ENCODE measurements around the gene LRP5.

LRP5 gene

DNA sequence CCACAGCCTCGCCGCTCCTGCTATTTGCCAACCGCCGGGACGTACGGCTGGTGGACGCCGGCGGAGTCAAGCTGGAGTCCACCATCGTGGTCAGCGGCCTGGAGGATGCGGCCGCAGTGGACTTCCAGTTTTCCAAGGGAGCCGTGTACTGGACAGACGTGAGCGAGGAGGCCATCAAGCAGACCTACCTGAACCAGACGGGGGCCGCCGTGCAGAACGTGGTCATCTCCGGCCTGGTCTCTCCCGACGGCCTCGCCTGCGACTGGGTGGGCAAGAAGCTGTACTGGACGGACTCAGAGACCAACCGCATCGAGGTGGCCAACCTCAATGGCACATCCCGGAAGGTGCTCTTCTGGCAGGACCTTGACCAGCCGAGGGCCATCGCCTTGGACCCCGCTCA, 35.5 kb downstream of the LRP5 start:
- FAIRE-seq = no peak

DNA sequence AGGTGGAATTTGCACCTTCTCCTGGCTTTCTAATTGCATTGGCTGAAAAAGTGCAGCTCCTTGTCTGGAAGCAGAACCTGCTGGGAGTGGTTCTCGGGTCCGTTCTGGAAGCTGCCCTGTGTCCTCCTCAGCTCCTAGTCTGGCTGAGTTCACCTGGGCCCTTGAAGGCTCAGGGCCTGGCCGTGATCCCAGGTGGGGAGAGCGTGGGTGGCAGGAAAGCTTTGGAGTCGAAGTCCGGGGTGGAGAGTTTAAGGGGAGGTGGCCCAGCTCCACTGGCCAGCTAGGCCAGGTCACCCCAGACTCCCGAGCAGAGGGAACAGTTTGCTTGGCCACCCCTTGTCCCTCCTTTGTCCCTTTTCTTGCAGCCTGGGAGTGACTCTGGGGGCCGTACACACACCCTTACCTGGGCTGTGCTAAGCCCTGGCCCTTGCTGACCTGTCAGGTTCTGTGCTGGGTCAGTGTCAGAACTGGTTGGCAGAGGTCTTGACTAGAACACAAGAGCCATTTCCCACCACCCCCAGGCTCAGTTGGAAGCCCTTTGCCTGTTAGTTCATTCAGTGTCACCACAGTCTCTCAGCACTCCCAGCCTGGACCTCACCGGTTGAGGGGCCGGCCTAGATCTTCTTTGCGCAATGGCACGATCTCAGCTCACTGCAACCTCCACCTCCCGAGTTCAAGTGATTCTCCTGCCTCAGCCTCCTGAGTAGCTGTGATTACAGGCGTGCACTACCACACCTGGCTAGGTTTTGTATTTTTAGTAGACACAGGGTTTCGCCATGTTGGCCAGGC, 37.3 kb downstream of the LRP5 start:
- FAIRE-seq = no peak

DNA sequence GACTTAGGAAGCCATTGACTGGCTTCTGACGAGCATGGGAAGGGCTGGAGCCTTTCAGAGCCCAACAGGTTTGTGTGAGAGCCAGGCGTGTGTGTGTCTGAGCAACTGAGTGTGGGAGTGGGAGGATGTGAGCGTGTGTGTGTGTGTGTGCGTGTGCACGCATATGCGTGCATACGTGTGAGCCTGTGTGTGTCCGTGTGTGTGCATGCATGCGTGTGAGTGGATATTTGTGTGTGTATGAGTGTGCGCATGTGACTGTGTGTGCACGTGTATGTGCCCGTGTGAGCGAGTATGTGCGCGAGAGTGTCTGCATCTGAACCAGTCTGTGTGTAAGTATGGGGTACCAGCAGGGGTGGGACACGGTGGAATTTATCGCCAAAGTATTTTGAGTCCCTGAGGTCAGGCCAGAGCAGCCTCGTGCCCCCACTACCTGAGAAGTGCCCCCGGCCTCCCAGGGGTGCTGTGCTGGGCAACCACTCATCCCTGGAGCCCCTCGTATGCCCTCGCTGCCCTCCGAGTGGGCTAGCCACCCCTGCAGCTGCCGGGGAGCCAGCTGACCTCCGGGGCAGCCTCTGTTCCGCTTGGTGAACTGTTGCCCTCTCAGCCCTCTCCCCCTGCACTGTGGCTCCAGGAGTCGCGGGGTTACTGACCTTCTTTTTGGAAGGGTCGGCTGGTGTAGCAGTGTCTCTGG, 38.5 kb downstream of the LRP5 start:
- no peak for FAIRE-seq

DNA sequence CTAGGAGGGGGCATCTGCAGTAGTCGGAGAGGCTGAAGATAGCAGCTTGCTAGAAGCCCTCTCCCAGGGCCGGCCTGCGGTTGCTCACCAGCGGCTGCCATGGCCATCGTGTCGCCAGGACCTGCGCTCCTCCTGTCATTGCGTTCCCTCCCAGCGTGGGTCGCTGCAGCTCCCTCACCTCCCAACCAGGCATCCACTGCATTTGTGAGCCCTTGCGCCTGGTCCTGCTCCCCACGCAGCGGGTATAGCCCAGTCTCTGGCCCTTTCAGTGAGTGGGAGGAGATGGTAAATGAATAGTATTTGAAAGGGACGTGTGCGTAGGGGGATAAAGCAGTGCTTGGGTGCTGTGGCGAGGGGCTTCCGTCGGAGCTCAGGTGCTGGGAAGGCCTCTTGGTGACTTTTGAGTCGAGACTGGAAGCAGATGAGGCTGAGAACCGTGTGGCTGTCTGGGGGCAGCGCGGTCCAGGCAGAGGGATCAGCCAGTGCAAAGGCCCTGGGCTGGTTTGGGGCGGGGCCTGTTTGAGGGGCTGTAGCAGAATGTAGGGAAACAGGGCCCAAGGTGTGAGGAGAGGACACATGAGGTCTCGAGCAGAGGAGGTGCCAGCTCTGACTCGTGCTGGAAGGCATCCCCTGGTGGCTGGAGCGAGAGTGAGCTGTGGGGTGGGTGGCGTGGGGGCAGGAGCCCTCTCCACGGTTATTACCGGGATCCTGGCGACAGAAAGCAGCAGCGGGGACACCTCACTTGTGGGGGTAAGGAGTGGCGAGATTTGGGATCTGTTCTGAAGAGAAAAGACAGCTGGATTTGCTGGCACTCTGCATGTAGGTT, 39.3 kb downstream of the LRP5 start:
- FAIRE-seq = no peak

DNA sequence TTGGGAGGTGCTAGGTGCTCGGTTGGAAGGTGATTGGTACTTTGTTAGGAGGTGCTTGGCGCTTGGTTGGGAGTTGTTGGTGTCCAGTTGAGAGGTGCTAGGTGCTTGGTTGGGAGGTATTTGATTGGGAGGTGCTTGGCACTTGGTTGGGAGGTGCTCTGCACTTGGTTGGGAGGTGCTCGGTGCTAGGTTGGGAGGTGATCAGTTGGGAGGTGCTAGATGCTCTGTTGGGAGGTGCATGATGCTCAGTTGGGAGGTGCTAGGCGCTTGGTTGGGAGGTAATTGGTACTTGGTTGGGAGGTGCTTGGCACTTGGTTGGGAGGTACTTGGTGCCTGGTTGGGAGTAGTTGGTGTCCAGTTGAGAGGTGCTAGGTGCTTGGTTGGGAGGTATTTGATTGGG, 40.2 kb downstream of the LRP5 start:
- FAIRE-seq = no peak

DNA sequence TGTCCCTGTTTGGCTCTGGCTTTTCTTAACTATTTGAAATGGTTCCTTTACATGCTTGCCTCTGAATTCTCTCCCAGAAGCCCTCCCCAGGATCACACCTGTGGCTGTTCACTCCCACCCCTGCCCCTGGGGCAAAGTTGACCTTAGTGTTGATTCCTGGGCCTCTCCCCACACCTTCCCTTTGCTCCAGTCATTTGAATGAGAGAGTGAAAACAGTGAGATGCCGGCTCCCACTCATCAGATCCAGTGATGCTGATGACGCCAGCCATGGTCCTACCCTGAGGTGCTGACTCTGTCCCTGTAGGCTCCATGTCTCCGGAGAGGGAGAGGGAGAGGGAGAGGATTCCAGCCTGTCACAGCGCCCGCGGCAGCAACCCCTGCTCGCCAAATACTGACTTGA, 40.7 kb downstream of the LRP5 start:
- FAIRE-seq = no peak

DNA sequence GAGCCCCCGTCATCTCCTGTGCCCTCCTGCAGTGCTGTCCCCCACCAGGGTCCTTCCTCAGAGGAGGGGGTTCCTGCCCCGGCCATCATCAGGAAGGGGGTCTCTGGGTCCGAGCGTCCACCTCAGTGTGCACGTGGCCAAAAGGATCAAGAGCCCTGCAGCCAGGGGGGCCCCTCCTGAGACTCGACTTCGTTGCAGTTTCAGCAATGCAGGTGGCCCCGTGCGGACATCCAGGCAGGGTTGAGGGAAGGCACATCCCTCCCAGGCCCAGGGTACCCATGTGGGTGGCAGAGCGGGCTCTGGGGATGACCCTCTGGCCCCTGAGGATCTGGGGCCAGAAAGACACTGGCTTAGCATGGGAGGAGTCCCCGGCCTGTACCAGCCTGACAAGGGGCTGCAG, 41.3 kb downstream of the LRP5 start:
- no peak for FAIRE-seq

DNA sequence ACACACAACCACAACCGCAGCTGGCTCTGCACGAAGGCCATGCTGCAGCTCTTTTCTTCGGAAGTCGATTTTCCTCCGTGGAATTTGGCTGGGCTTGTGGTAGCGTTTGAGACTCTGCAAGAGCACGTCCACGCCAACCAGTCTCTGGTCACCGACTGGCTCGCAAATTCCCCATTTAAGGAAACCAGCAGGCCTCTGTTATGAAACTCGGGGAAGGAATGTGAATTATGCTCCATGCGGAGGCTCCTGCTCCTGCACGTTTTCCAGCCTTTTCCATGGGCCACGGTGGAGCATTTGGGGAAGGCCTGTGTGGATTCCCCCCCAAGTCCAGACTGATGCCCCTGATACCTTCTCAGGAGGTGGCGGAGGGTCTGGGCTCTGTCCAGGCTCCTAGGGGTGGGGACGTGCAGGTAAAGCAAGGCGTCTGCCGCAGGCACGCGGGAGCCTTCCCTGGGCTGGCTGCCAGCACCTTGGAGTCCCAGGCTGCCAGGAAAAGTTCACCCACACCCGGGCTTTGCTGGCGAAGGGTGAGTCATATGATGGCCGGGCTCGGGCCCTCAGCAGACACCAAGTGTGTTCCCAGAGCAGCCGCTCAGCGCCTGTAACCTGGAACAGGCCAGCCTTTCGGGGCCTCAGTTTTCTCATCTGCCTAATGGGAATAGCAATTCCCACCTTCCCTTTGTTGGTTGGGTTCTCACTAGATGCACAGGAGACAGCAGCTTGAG, 41.9 kb downstream of the LRP5 start:
- FAIRE-seq = no peak

DNA sequence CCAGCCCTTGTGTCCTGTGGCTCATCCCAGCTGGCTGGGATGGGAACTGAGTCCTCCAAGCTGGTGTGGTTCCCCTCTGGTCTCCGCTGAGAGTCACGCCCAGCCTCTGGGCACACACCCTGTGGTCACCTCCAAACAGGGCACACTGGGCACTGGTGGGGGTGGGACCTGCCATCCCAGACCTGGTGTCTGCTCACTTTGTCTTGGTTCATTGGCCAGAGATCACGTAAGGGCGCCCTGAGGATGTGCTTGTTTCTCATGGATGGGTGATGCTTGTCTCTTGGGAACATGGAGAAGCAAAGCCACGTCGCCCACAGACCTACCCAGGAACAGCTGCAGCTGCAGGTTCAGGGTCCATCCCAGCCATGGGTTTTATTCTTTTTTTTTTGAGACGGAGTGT, 43.1 kb downstream of the LRP5 start:
- no peak for FAIRE-seq

DNA sequence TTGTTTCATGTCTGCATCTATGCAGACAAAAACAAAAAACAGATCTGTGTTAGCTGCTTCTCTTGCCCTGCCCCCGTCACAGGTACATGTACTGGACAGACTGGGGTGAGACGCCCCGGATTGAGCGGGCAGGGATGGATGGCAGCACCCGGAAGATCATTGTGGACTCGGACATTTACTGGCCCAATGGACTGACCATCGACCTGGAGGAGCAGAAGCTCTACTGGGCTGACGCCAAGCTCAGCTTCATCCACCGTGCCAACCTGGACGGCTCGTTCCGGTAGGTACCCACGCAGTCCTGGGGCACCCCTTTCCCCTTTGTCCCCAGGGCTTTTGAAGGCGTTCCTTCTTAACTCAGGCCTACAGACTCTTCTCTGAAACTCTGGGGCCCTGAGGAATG, 45.2 kb downstream of the LRP5 start:
- FAIRE-seq = no peak

DNA sequence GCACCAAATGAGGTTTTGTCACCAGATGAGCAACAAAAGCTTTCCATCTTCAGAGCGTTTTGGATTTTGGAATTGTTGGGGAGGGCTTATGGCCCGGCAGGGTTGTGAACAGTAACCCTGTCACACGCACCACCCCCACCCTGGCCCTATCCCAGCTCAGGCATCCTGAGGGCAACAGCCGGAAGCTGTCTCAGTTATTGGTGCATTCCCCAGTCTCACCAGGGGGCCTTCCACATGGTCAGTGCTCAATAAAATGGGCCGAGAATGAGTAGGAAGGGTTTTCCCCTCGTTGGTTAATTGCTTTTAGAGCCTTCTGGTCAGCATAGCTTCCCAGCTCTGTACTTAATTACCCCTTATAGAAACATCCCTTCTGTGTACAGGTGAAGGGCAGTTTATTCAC, 46.0 kb downstream of the LRP5 start:
- FAIRE-seq = no peak

DNA sequence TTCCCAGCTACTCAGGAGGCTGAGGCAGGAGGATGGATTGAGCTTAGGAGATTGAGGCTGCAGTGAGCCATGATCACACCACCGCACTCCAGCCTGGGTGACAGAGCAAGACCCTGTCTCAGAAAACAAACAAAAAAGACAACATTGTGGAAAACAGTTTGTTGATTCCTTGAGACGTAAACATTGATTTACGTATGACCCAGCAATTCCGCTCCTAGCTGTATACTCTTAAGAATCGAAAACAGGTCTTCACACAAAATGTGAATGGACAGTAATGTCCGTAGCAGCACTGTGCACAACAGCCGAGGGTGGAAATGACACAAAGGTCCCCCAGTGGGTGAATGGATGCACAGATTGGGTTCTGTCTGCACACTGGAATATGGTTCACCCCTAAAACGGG, 49.3 kb downstream of the LRP5 start:
- FAIRE-seq = no peak

DNA sequence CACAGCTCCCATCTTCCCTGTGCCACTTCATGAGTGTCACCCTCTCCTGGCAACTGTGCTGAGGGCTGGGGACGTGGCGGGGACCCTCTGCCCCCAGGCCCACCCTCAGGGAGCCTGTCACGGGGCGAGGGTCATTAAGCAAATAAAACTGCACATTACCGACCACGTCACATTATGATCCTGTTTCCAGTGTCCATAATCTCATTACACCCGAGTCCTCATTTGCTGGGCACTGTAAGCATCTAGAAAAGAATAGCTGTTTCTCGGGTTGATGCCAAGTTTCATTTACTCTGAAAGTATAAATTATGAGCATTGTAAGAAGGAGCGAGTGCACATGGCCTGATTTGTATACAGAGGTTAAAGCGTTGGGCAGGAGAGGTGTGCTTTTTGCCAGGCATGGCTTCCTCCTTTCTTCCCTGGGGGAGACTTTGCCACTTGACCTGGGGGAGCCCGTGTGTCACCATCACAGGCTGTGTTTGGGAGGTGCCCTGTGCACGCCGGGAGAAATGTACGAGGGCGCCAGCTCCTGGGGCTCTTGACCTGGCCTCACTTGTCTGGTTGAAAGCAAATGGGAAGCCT, 50.5 kb downstream of the LRP5 start:
- no peak for FAIRE-seq

DNA sequence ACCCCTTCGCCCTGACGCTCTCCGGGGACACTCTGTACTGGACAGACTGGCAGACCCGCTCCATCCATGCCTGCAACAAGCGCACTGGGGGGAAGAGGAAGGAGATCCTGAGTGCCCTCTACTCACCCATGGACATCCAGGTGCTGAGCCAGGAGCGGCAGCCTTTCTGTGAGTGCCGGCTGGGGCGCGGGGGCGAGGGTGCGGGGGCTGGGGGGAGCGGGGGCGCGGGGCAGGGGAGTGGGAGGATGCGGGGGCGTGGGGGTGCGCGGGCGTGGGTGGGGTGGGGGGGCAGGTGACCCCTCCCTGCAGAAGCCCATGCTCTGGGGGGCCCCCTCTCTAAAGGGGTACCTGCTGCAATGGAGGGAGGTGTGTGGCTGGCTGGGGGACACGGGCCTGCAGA, 51.4 kb downstream of the LRP5 start:
- no peak for FAIRE-seq

DNA sequence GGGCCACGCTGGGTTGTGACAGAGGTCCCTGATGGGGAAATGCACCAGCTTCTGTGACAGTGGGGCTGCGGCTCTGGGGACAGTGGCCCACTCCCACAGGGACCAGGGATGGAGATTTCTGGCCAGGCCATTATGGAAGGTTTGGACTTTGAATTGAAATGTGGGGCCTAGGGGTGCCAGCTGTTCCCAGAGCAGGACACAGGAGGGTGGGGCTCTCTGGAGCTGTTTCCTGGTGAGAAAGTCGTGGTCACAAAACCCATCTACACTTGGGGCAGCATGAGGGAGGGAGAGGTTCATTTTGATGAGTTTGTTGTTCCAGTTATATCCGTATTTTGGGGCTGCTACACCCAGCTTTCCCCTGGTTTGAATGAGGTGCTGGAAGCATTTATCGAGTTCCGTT, 52.2 kb downstream of the LRP5 start:
- no peak for FAIRE-seq

DNA sequence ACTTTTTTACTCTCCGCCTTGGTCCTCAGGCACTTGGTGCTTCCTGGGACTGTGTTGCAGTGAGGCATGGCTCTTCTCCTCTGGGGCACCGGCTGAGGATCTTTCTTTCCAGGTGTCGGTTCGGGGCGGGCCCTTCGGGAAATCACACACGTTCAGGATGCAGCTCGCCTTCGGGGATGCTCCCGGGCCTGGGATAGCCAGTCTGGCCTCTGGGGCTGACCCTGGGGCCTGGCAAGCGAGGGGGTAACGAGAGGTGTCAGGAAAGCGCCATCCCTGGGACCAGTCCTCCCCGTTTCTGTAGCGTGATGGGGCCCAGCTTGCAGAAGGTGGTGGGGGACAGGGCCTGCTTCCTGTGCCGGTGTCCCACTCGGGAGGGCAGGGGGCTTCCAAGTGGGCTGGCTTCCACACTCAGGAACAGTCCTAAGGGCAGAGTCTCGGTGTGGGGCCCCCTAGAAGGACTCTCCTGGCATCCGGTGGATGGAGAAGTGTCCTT, 53.6 kb downstream of the LRP5 start:
- FAIRE-seq = no peak

DNA sequence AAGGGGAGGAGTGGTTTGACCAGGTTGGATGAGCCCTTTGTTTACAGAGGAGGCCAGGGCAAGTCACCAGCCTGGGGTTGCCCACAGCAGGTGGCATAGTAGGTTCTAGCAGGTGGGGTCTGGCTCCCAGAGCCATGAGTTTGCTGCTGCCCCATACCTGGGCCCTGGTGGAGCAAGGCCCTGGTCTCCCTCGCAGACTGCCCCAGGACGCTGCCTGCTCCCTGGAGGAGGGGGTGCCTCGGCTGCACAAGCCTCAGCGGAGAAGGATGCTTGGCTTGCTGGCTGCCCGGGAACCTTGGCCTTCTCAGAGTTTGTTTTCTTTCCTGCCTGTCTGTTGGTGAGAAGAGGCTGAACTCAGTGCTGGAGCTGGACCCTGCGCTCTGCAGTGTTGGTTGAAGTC, 54.9 kb downstream of the LRP5 start:
- FAIRE-seq = no peak

DNA sequence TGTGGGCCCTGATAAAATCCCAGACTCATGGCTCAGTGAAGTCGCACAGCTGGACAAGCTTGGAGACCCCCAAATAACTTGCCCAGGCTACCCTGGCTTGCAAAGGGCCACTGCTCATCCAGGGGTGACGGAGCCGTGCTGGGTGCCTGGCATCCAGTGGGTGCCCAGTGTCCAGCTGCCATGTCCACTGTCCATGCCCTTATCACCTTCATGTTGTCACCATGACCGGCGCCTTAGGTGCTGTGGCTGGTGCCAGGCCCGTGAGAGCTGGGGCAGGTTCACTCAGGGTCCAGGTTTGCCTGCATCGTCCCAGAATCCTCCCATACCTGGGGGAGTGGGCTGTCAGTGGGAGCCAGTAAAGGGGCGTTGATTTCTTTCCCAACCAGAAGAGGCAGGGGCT, 57.4 kb downstream of the LRP5 start:
- FAIRE-seq = no peak

DNA sequence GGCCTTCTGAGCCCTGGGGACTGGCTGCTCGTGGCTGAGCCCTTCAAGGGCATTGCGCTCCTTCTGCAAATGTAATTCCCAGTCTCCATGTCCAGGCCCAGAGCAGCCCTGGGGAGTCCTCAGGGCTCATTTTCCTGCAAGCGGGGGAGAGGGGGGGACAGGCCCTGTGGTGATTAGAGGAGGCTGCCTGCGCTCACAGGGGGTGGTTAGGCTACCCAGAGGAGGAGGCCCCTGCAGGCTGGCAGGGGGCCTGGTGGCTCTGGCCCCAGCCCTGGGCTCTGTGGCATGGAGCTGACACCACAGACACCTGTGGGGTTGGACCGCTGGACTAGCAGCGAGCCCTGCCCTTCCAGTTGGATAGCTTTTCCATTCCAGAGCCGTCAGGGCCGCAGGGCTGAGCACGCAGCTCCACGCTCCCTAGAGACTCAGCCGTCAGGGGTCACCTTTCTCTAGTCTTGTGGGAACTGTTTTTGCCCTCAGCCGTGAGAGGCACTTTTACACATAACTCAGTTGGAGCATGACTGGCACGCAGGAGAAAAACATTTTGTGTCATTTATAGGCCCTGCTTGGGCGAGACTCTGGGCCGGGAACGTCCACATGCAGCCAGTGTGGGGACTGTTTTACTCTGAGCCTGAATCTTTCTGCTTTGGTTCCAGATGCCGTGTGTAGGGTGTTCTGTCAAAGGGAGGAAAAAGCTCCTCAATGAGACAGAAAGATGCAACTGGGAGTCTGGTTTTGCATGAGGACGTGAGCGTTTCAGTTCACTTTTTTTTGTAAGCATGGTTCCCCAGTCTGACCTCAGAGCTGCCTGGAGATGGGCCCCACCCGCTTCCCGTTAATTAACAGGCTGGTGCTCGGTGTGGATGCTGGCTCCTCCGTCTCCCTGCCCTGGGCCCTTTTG, 58.1 kb downstream of the LRP5 start:
- no peak for FAIRE-seq

DNA sequence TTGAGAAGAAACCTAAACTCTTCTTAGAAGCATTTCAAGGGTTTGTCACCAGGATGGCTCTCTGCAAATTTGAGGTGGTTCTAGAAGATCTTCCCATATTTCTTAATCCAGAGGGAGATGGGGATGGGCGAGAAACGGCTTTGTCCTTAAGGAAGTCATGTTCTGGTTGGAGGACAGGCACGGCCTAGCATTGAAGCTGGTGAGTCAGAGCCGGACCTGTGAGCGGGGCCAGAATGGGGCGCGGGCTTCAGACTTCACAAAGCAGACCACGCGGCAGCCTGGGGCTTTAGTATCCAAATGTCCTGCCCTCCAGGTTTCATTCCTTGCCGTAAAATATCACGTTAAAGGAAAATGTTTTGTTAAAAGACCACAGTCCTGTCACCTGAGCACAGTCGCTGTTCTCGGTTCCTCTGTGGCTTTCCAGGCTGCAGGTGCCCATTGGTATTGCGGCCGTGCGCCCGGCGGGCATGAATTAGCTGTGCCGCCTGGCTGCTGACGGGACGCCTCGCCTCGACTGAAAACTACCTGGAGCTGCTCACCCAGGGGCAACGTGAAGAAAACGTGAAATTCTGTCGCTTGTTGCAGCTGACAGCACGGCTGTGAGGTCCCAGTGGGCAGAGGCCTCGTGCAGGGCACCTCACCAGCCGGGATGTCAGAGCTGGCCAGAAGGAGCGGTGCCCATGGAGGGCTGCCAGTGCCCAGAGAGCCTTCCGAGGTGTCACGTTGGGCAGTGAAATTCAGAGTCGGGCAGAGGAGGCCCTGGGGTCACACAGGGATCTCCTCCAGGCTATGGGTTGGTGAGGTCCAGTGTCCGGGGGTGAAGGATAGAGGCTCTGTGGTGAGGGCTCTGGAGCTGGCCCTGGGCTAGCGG, 59.0 kb downstream of the LRP5 start:
- no peak for FAIRE-seq

DNA sequence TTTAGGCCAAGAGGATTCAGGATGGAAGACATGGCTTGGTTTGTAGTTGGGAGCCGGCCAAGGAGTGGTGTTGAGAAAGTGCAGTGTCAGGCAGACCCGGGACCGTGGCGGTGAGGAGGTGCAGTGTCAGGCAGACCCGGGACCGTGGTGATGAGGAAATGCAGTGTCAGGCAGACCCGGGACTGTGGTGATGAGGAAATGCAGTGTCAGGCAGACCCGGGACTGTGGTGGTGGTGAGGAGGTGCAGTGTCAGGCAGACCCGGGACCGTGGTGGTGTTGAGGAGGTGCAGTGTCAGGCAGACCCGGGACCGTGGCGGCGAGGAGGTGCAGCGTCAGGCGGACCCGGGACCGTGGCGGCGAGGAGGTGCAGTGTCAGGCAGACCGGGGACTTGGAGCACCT, 59.7 kb downstream of the LRP5 start:
- no peak for FAIRE-seq

Data from islet of Langerhans (tissue), 1 donor.